ENCODE results near the gene RPL22L1.
"Not testable (repeated sequence)": the region's sequence is repeated elsewhere in the genome, so short reads cannot be mapped to it uniquely, and the experiment has no call there.

Gene RPL22L1

DNA sequence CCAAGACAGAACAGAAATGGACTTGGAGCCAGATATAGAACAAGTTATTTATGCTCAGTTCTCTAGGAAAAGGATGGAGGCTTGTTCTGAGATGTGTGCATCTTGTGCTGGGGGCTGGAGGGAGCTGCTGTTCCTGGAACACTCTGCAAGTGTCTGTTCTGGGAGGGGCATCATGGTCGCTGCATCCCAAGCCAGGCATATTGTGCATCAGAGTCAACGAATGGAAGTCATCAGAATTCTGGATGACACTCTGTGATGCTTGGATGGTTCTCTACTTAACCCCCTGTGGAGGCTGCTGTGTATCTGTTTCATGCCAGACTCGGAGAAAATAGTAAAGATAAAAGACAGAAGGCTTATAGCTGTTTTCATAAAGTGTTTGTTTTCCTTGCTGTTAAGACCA is 34.7 kb downstream of the RPL22L1 start:
- Histone ChIP-seq H3K27ac (ENCODE audit: insufficient read depth, low read depth, low read length, poor library complexity, severe bottlenecking) (no peak overlapping the region), H3K9me3 (ENCODE audit: control insufficient read depth, low read length) (no peaks in the 10 kb centered on the region), H3K27me3 (ENCODE audit: control insufficient read depth, insufficient read depth, low read length, poor library complexity, severe bottlenecking) (no peaks in the 10 kb centered on the region), H3K4me1 (ENCODE audit: control insufficient read depth, insufficient read depth, low read length) (no peaks in the 10 kb centered on the region), H3K36me3 (ENCODE audit: control insufficient read depth, insufficient read depth, low read length) (no peaks in the 10 kb centered on the region), H3K4me3 (ENCODE audit: insufficient read depth, low read depth, low read length) (no peak overlapping the region)
- 54 to 59% methylated on average over 3 of the region's 3 CpGs for WGBS, 2 experiments

DNA sequence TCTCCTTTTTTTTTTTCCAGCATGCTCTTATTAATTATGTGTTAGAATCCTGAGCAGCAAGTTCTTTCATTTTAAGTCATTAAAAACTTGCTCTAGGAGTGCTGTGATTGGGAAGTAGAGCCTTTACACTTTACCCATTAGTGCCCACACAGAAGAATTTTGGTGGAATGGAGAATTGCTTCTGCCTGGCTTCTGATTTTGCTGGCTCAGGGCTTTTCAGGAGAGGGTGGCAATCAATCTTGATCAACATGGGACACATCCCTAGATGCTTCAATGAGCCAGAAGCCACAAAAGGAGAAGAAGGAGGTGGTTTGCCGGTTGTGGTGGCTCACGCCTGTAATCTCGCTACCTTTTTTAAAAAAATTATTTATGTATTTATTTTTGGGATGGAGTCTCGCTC is 39.4 kb downstream of the RPL22L1 start:
- Histone ChIP-seq H3K9me3 (ENCODE audit: control insufficient read depth, low read length) (no peaks in the 10 kb centered on the region), H3K4me1 (ENCODE audit: control insufficient read depth, insufficient read depth, low read length) (no peaks in the 10 kb centered on the region), H3K4me3 (ENCODE audit: insufficient read depth, low read depth, low read length) (no peak overlapping the region), H3K36me3 (ENCODE audit: control insufficient read depth, insufficient read depth, low read length) (no peaks in the 10 kb centered on the region), H3K27me3 (ENCODE audit: control insufficient read depth, insufficient read depth, low read length, poor library complexity, severe bottlenecking) (no peaks in the 10 kb centered on the region), H3K27ac (ENCODE audit: insufficient read depth, low read depth, low read length, poor library complexity, severe bottlenecking) (no peak overlapping the region)
- WGBS, 2 experiments: 91 to 93% methylated on average over 4 of the region's 4 CpGs

GRCh38 chr3:170829546-170830272 is 40.3 kb downstream of the RPL22L1 start:
- H3K36me3 ChIP-seq (ENCODE audit: control insufficient read depth, insufficient read depth, low read length): no peaks in the 10 kb centered on the region
- no peaks in the 10 kb centered on the region for H3K9me3 ChIP-seq (ENCODE audit: control insufficient read depth, low read length)
- H3K27me3 ChIP-seq (ENCODE audit: control insufficient read depth, insufficient read depth, low read length, poor library complexity, severe bottlenecking): no peaks in the 10 kb centered on the region
- no peak overlapping the region for H3K27ac ChIP-seq (ENCODE audit: insufficient read depth, low read depth, low read length, poor library complexity, severe bottlenecking)
- H3K4me3 ChIP-seq (ENCODE audit: insufficient read depth, low read depth, low read length): no peak overlapping the region
- WGBS, 2 experiments: 81 to 83% methylated on average over 9 of the region's 9 CpGs
- H3K4me1 ChIP-seq (ENCODE audit: control insufficient read depth, insufficient read depth, low read length): no peaks in the 10 kb centered on the region

DNA sequence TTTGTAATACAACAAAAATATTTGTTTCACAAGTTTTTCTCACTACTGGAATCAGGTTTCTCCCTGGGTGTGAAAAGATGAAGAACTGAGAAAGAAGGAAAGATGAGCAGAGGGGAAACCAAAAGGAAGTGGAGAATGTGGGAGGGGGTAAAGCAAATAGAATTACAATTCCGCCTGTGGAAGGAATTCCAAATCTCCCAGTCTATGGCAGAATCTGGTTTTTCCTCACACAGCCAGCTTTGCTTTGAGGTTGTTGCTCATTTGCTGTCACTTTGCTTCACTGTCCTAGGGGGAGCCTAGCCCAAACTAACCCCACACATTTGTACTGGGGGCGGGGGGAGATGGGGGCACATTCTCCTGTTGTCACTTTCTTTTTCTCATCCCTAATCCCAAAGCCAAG is 43.9 kb downstream of the RPL22L1 start:
- WGBS, 2 experiments: 50 to 53% methylated on average over 2 of the region's 2 CpGs
- H3K9me3 ChIP-seq (ENCODE audit: control insufficient read depth, low read length): no peaks in the 10 kb centered on the region
- no peak overlapping the region for H3K4me3 ChIP-seq (ENCODE audit: insufficient read depth, low read depth, low read length)
- H3K27ac ChIP-seq (ENCODE audit: insufficient read depth, low read depth, low read length, poor library complexity, severe bottlenecking): no peak overlapping the region
- no peaks in the 10 kb centered on the region for H3K36me3 ChIP-seq (ENCODE audit: control insufficient read depth, insufficient read depth, low read length)
- no peaks in the 10 kb centered on the region for H3K4me1 ChIP-seq (ENCODE audit: control insufficient read depth, insufficient read depth, low read length)
- no peaks in the 10 kb centered on the region for H3K27me3 ChIP-seq (ENCODE audit: control insufficient read depth, insufficient read depth, low read length, poor library complexity, severe bottlenecking)

DNA sequence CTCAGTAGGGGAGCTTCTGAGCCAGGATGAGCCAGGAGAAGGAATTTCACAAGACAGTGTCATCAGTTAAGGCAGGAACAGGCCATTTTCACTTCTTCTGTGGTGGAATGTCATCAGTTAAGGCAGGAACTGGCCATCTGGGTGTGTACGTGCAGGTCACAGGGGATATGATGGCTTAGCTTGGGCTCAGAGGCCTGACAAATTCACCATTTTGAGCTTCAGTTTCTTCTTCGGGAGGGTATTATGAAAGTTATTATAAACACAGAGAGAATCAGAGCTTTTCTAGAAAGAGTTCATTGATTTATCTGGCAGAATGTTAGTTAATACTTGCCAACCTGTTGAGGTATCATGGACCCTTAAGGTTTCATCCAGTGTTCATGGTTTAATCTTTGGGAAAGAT is 46.4 kb downstream of the RPL22L1 start:
- H3K27me3 ChIP-seq (ENCODE audit: control insufficient read depth, insufficient read depth, low read length, poor library complexity, severe bottlenecking); H3K36me3 ChIP-seq (ENCODE audit: control insufficient read depth, insufficient read depth, low read length); H3K9me3 ChIP-seq (ENCODE audit: control insufficient read depth, low read length); H3K4me3 ChIP-seq (ENCODE audit: insufficient read depth, low read depth, low read length); H3K27ac ChIP-seq (ENCODE audit: insufficient read depth, low read depth, low read length, poor library complexity, severe bottlenecking); H3K4me1 ChIP-seq (ENCODE audit: control insufficient read depth, insufficient read depth, low read length): not testable (repeated sequence)
- WGBS, 2 experiments: 92 to 95% methylated on average over 2 of the region's 2 CpGs

DNA sequence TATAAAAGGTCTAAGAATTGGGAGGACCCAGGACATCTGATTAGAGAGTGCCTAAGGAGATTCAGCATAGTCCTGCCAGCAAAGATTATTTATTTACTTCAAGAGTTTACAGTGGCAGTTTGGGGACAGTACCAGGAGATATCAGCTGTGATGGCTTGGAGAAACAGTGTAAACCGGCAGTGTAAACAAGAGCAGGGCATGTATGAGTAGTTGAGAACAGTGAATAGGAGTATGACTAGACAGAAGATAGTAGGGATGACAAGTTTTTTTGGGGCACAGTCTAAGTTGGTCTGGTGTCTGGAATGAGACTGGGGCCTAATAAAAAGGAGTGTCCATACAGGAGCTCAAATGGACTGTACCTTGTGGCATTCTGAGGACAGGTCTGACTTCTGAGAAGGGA is 51.7 kb downstream of the RPL22L1 start:
- H3K9me3 ChIP-seq (ENCODE audit: control insufficient read depth, low read length); H3K4me3 ChIP-seq (ENCODE audit: insufficient read depth, low read depth, low read length); H3K36me3 ChIP-seq (ENCODE audit: control insufficient read depth, insufficient read depth, low read length); H3K4me1 ChIP-seq (ENCODE audit: control insufficient read depth, insufficient read depth, low read length); H3K27ac ChIP-seq (ENCODE audit: insufficient read depth, low read depth, low read length, poor library complexity, severe bottlenecking); H3K27me3 ChIP-seq (ENCODE audit: control insufficient read depth, insufficient read depth, low read length, poor library complexity, severe bottlenecking): not testable (repeated sequence)
- no CpG with 5 or more reads among the region's 1 CpG for WGBS, 2 experiments

- not testable (repeated sequence) for H3K4me1 ChIP-seq (ENCODE audit: control insufficient read depth, insufficient read depth, low read length); H3K27ac ChIP-seq (ENCODE audit: insufficient read depth, low read depth, low read length, poor library complexity, severe bottlenecking); H3K36me3 ChIP-seq (ENCODE audit: control insufficient read depth, insufficient read depth, low read length); H3K9me3 ChIP-seq (ENCODE audit: control insufficient read depth, low read length); H3K4me3 ChIP-seq (ENCODE audit: insufficient read depth, low read depth, low read length)
- peaks cover 16% of the 10 kb centered on the region for H3K27me3 ChIP-seq (ENCODE audit: control insufficient read depth, insufficient read depth, low read length, poor library complexity, severe bottlenecking)
- 53 to 54% methylated on average over 2 of the region's 2 CpGs for WGBS, 2 experiments
Measured at GRCh38 chr3:170817471-170817870, 52.5 kb downstream of the RPL22L1 start.

GRCh38 chr3:170816841-170817240 is 53.2 kb downstream of the RPL22L1 start:
- Histone ChIP-seq H3K4me1 (ENCODE audit: control insufficient read depth, insufficient read depth, low read length) (peaks cover 3% of the 10 kb centered on the region), H3K9me3 (ENCODE audit: control insufficient read depth, low read length) (no peaks in the 10 kb centered on the region), H3K27me3 (ENCODE audit: control insufficient read depth, insufficient read depth, low read length, poor library complexity, severe bottlenecking) (peaks cover 17% of the 10 kb centered on the region), H3K36me3 (ENCODE audit: control insufficient read depth, insufficient read depth, low read length) (no peaks in the 10 kb centered on the region), H3K4me3 (ENCODE audit: insufficient read depth, low read depth, low read length) (no peak overlapping the region), H3K27ac (ENCODE audit: insufficient read depth, low read depth, low read length, poor library complexity, severe bottlenecking) (no peak overlapping the region)
- 89 to 97% methylated on average over 1 to 2 of the region's 2 CpGs for WGBS, 2 experiments

DNA sequence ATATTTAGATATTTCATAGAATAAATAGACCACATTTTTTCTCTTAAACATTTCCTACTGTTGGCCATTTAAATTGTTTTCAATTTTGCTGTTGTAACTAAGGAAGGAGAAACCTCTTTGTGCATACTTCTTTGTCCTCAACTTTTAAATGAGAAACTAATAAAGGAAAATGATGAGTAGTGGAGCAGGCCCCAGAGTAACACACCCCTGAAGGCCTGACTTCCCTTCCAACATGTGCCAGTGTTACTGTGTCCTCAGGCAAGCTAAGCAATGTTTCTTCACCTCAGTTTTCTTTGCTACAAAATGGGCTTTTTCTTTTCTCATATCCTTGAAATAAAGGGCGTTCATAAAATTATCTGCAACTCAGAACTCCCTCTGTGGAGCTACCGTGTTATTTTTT is 53.7 kb downstream of the RPL22L1 start:
- H3K4me1 ChIP-seq (ENCODE audit: control insufficient read depth, insufficient read depth, low read length): peaks cover 3% of the 10 kb centered on the region
- 90 to 93% methylated on average over 2 of the region's 2 CpGs for WGBS, 2 experiments
- H3K9me3 ChIP-seq (ENCODE audit: control insufficient read depth, low read length): no peaks in the 10 kb centered on the region
- peaks cover 17% of the 10 kb centered on the region for H3K27me3 ChIP-seq (ENCODE audit: control insufficient read depth, insufficient read depth, low read length, poor library complexity, severe bottlenecking)
- no peak overlapping the region for H3K4me3 ChIP-seq (ENCODE audit: insufficient read depth, low read depth, low read length)
- H3K36me3 ChIP-seq (ENCODE audit: control insufficient read depth, insufficient read depth, low read length): no peaks in the 10 kb centered on the region
- no peak overlapping the region for H3K27ac ChIP-seq (ENCODE audit: insufficient read depth, low read depth, low read length, poor library complexity, severe bottlenecking)

- H3K4me1 ChIP-seq (ENCODE audit: control insufficient read depth, insufficient read depth, low read length): peaks cover 3% of the 10 kb centered on the region
- H3K27me3 ChIP-seq (ENCODE audit: control insufficient read depth, insufficient read depth, low read length, poor library complexity, severe bottlenecking): peaks cover 17% of the 10 kb centered on the region
- H3K4me3 ChIP-seq (ENCODE audit: insufficient read depth, low read depth, low read length): no peak overlapping the region
- no peaks in the 10 kb centered on the region for H3K9me3 ChIP-seq (ENCODE audit: control insufficient read depth, low read length)
- 68 to 78% methylated on average over 3 of the region's 3 CpGs for WGBS, 2 experiments
- H3K27ac ChIP-seq (ENCODE audit: insufficient read depth, low read depth, low read length, poor library complexity, severe bottlenecking): no peak overlapping the region
- H3K36me3 ChIP-seq (ENCODE audit: control insufficient read depth, insufficient read depth, low read length): no peaks in the 10 kb centered on the region
Measured at GRCh38 chr3:170815936-170816335, 54.1 kb downstream of the RPL22L1 start.

GRCh38 chr3:170815340-170815739 is 54.7 kb downstream of the RPL22L1 start:
- WGBS, 2 experiments: 31 to 37% methylated on average over 8 of the region's 8 CpGs
- no peaks in the 10 kb centered on the region for H3K36me3 ChIP-seq (ENCODE audit: control insufficient read depth, insufficient read depth, low read length)
- no peak overlapping the region for H3K27ac ChIP-seq (ENCODE audit: insufficient read depth, low read depth, low read length, poor library complexity, severe bottlenecking)
- H3K27me3 ChIP-seq (ENCODE audit: control insufficient read depth, insufficient read depth, low read length, poor library complexity, severe bottlenecking): peaks cover 17% of the 10 kb centered on the region
- H3K4me1 ChIP-seq (ENCODE audit: control insufficient read depth, insufficient read depth, low read length): peaks cover 3% of the 10 kb centered on the region
- no peaks in the 10 kb centered on the region for H3K9me3 ChIP-seq (ENCODE audit: control insufficient read depth, low read length)
- no peak overlapping the region for H3K4me3 ChIP-seq (ENCODE audit: insufficient read depth, low read depth, low read length)
